SK-N-MC (cell line): Measurements from ENCODE around the gene ANKRD13C.
"Not testable (repeated sequence)": the region's sequence is repeated elsewhere in the genome, so short reads cannot be mapped to it uniquely, and the experiment has no call there.

Experiments used
- DNase-seq: peaks from one replicate; pipeline ENCODE4 v3.0.0-alpha.2; 2011; ENCODE audit warnings: low read depth, low spot score
- H3K27ac ChIP-seq: fragments of 200-600 bp; sonication (generic); 2 replicates; pipeline ENCODE4 v1.5.1; 2016; ENCODE audit warnings: mixed run types
- H3K36me3 ChIP-seq: fragments of 200-600 bp; sonication (generic); 2 replicates; pipeline ENCODE4 v1.6.1; 2017; ENCODE audit warnings: antibody characterized with exemption, low read length, mixed read lengths; ENCODE audit not compliant: insufficient read depth
- H3K4me3 ChIP-seq: fragments of 200-600 bp; sonication (generic); 2 replicates; pipeline ENCODE4 v1.5.1; 2016
- H3K9ac ChIP-seq: fragments of 200-600 bp; sonication (generic); 2 replicates; pipeline ENCODE4 v1.8.0; 2017; ENCODE audit warnings: mixed run types, mixed read lengths; ENCODE audit not compliant: insufficient read length
- H3K9me3 ChIP-seq: fragments of 200-600 bp; sonication (generic); 2 replicates; pipeline ENCODE4 v1.6.1; 2017; ENCODE audit warnings: low read depth, mild to moderate bottlenecking, antibody characterized with exemption, low read length, moderate library complexity, mixed read lengths
- EZH2 ChIP-seq: fragments of 200-600 bp; sonication (generic); IDR thresholded peaks from one replicate; pipeline ENCODE4 v1.6.1; 2017; ENCODE audit warnings: antibody characterized with exemption
- FOXP2 ChIP-seq: optimal IDR thresholded peaks from 2 replicates; pipeline ENCODE3; 2011; ENCODE audit warnings: mild to moderate bottlenecking, moderate library complexity; ENCODE audit not compliant: insufficient read depth; ENCODE audit errors: extremely low read length, control extremely low read depth
- POLR2AphosphoS5 ChIP-seq: IDR thresholded peaks from 2 replicates; pipeline ENCODE4 v1.6.1; 2012; ENCODE audit warnings: mild to moderate bottlenecking, low read depth, low read length, borderline replicate concordance

ANKRD13C gene

GRCh38 chr1:70386121-70386520 lies 31.6 kb upstream of the ANKRD13C start:
- no peak for TF ChIP-seq FOXP2
- no peak for TF ChIP-seq POLR2AphosphoS5
- TF ChIP-seq EZH2: no peak
- H3K27ac ChIP-seq: no peak overlapping the region
- H3K9ac ChIP-seq: no peak overlapping the region
- H3K4me3 ChIP-seq: no peak overlapping the region
- no peaks in the 10 kb centered on the region for H3K36me3 ChIP-seq
- no peak for DNase-seq
- H3K9me3 ChIP-seq: no peaks in the 10 kb centered on the region

GRCh38 chr1:70385477-70385876 lies 31.0 kb upstream of the ANKRD13C start:
- H3K27ac ChIP-seq: no peak overlapping the region
- H3K9ac ChIP-seq: no peak overlapping the region
- no peaks in the 10 kb centered on the region for H3K9me3 ChIP-seq
- H3K4me3 ChIP-seq: no peak overlapping the region
- H3K36me3 ChIP-seq: no peaks in the 10 kb centered on the region
- TF ChIP-seq FOXP2 (no peak), EZH2 (no peak), POLR2AphosphoS5 (no peak)
- no peak for DNase-seq

GRCh38 chr1:70384542-70384941 lies 30.0 kb upstream of the ANKRD13C start:
- no peak overlapping the region for H3K27ac ChIP-seq
- no peak for DNase-seq
- no peak for TF ChIP-seq EZH2
- TF ChIP-seq POLR2AphosphoS5: no peak
- no peak for TF ChIP-seq FOXP2
- H3K4me3 ChIP-seq: no peak overlapping the region
- no peaks in the 10 kb centered on the region for H3K36me3 ChIP-seq
- no peaks in the 10 kb centered on the region for H3K9me3 ChIP-seq
- H3K9ac ChIP-seq: no peak overlapping the region

GRCh38 chr1:70383483-70383882 lies 29.0 kb upstream of the ANKRD13C start:
- TF ChIP-seq POLR2AphosphoS5: no peak
- no peak for TF ChIP-seq EZH2
- no peak for TF ChIP-seq FOXP2
- no peak for DNase-seq
- H3K36me3 ChIP-seq: no peaks in the 10 kb centered on the region
- no peak overlapping the region for H3K9ac ChIP-seq
- H3K9me3 ChIP-seq: no peaks in the 10 kb centered on the region
- no peak overlapping the region for H3K27ac ChIP-seq
- no peak overlapping the region for H3K4me3 ChIP-seq

- H3K27ac ChIP-seq: no peak overlapping the region
- no peak overlapping the region for H3K4me3 ChIP-seq
- no peak overlapping the region for H3K9ac ChIP-seq
- no peak for DNase-seq
- TF ChIP-seq POLR2AphosphoS5 (no peak), EZH2 (no peak), FOXP2 (no peak)
- H3K36me3 ChIP-seq: no peaks in the 10 kb centered on the region
- no peaks in the 10 kb centered on the region for H3K9me3 ChIP-seq
Observed at GRCh38 chr1:70382682-70383081, 28.2 kb upstream of the ANKRD13C start.

- Histone ChIP-seq H3K9me3 (no peaks in the 10 kb centered on the region), H3K4me3 (no peak overlapping the region), H3K36me3 (no peaks in the 10 kb centered on the region), H3K9ac (no peak overlapping the region), H3K27ac (no peak overlapping the region)
- TF ChIP-seq FOXP2 (no peak), EZH2 (no peak), POLR2AphosphoS5 (no peak)
- DNase-seq: no peak
Observed at GRCh38 chr1:70376196-70376595, 21.7 kb upstream of the ANKRD13C start.

- DNase-seq, H3K27ac ChIP-seq, H3K36me3 ChIP-seq, H3K9ac ChIP-seq, H3K4me3 ChIP-seq, H3K9me3 ChIP-seq: not testable (repeated sequence)
Observed at GRCh38 chr1:70373580-70373979, 19.1 kb upstream of the ANKRD13C start.

GRCh38 chr1:70372426-70372825 lies 17.9 kb upstream of the ANKRD13C start:
- Histone ChIP-seq H3K27ac (no peak overlapping the region), H3K9me3 (no peaks in the 10 kb centered on the region), H3K36me3 (no peaks in the 10 kb centered on the region), H3K4me3 (no peak overlapping the region), H3K9ac (no peak overlapping the region)
- no peak for DNase-seq
- no peak for TF ChIP-seq EZH2
- no peak for TF ChIP-seq FOXP2
- TF ChIP-seq POLR2AphosphoS5: no peak

GRCh38 chr1:70371586-70371985 lies 17.1 kb upstream of the ANKRD13C start:
- H3K4me3 ChIP-seq, DNase-seq, H3K36me3 ChIP-seq, H3K9me3 ChIP-seq, H3K9ac ChIP-seq, H3K27ac ChIP-seq: not testable (repeated sequence)

GRCh38 chr1:70367397-70367796 lies 12.9 kb upstream of the ANKRD13C start:
- H3K27ac ChIP-seq, H3K9me3 ChIP-seq, H3K36me3 ChIP-seq, DNase-seq, H3K9ac ChIP-seq, H3K4me3 ChIP-seq: not testable (repeated sequence)

- H3K36me3 ChIP-seq, H3K4me3 ChIP-seq, H3K9me3 ChIP-seq, DNase-seq, H3K9ac ChIP-seq, H3K27ac ChIP-seq: not testable (repeated sequence)
Observed at GRCh38 chr1:70366997-70367396, 12.5 kb upstream of the ANKRD13C start.

GRCh38 chr1:70366425-70366952 lies 12.0 kb upstream of the ANKRD13C start:
- not testable (repeated sequence) for H3K36me3 ChIP-seq, DNase-seq, H3K9ac ChIP-seq, H3K9me3 ChIP-seq, H3K4me3 ChIP-seq, H3K27ac ChIP-seq
